GM12872 (cell line): Measurements from ENCODE around the gene COL23A1.

ENCODE experiments used
- CTCF ChIP-seq: IDR thresholded peaks from 3 replicates; pipeline ENCODE4 v1.5.1; 2011; ENCODE audit warnings: low read depth, mild to moderate bottlenecking, low read length, moderate library complexity; ENCODE audit not compliant: insufficient read depth

COL23A1 gene

DNA sequence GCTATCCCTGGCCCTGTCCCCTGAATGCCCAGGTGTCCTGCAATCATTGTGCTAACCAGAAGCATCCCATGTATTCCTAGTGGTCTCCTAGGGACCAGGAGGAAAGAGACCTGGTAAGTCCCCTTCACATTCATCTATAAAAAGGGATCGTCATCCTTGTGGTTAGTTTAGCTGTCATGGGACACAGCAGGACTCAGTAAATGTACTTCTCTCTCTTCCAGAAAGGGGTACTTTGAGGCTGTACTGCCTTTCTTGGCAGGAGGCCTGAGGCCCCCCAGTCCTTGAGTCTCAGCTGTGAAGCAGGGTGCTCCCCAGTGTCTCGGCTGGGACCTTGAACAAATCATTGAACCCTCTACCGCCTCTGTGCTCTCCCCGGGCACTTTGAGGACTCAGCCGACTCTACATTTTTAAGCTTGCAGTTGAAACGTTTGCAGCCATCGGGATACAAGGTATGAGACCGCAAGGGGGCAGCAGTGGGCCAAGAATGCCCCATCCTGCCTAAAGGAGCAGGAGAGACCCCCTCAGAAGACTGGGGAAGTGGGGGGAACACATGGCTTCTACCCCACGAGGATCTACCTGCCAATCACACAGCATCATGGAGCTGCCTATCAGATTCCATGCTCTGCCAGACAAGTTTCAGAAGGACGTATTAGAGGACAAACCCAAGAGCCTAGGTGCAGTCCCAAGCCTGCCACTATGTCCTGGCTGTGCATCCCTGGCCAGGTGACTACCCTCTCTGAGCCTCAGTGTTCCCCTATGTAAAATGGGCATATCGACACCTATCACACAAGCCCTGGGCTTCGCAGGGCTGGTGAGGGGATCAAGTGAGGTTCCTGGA is 355.2 kb downstream of the COL23A1 start:
- TF ChIP-seq CTCF, result peak; percentile 86

DNA sequence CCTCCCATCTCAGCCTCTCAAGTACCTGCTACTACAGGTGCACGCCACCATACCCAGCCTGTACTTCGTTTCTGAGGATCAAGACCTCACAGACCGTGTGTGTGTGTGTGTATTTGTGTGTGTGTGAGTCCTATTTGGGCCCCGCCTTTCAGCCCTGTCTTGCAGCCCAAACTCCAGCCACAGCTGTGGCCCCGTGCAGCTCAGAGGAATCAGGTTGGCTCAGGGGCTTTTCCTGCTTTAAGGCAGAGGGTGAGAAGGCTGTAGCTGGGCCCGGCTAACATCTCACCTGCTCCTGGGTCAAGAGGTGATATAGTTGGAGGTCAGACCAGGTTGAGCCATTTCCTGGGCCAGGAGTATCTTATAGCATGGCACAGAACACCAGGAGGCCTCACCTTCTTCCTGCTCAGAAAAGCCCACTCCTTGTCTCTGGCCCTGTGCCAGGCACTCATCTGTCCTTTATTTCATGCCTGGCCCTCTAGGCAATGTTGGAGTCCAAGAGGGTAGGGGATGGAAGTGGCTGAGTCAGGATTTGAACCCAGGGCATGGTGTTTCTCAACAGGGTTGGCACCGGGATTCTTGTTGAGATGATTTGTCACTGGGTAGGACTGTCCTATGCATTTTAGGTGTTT is 356.0 kb downstream of the COL23A1 start:
- TF ChIP-seq CTCF, result no peak

- no peak for TF ChIP-seq CTCF
Observed at GRCh38 chr5:178232920-178233429, 357.2 kb downstream of the COL23A1 start.

GRCh38 chr5:178232124-178232919 is 357.9 kb downstream of the COL23A1 start, which contains the start of gene PHYKPL:
Gene PHYKPL (minus strand): TSS chr5:178232802. CDS start chr5:178232550, 252 bp downstream.
- no peak for TF ChIP-seq CTCF

- no peak for TF ChIP-seq CTCF
Observed at GRCh38 chr5:178231539-178232123, 358.6 kb downstream of the COL23A1 start.

DNA sequence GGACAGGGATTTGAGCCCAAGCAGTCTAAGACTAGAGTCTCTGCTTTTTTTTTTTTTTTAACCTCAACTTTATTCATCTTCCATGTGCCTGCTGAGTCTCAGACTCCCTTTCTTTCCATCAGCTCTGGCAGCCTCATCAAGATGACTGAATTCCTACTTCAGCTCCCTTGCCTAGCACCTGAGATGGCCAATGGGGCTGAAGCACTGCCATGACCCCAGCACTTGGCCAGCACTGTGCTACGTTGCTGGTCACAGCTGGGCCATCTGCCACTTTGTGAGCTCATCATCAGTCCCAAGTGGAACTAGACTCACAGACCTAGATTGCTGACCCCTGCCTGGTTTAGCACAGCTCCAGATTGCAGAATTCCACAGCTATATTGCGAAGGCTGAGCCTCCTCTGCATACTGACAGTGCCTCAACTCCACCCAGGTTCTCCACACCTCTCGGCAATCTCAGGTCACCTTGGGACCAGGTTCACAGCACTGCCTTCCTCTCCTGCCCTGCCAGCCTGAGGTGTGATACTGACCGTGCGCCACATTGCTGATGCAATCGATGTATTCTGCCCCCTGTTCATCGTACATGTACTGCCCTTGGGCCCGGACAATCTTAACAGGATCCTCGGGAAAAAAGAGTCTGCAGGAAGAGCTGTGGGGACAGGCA is 359.2 kb downstream of the COL23A1 start:
- TF ChIP-seq CTCF, result no peak

DNA sequence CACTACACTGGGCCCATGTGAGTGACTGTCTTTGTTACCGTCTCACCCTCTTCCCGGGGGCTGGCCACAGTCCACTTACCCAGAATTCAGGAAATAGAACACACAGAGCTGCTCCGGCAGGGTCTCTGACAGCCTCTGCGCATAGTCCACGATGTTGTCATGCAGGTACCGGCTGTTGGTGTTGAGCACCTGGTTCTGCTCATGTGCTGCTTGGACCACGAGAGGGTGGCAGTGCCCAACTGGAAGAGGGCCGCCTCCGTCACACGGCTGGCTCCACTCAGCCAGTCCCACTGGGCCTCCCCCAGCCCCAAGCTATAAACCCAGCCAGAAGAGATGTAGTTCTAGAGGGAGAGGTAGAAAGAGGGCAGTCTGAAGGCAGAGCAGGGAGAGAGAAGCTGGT is 360.3 kb downstream of the COL23A1 start:
- no peak for TF ChIP-seq CTCF
